ENCODE data around the gene PIEZO1.

DNA sequence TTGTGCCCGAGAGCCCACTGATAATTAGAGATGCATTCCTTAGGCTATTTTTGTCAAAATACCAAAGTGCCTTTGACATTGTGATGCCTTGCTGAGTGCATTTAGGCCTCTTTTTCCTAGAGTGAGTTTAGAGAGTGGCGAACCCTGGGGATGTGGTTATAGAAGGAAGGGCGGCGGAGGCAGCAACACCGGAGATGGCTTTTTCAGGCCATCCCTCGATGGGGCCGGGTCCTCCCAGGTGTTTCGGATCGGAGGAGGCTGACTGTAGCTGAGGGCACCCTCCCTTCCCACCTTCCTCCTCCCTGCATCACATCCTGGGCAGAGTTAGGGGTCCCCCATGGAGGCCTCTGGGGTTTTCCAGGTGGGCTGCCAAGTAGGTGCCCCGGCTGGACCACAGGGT lies 92.2 kb downstream of the PIEZO1 start:
- TF ChIP-seq, protein P1, sequence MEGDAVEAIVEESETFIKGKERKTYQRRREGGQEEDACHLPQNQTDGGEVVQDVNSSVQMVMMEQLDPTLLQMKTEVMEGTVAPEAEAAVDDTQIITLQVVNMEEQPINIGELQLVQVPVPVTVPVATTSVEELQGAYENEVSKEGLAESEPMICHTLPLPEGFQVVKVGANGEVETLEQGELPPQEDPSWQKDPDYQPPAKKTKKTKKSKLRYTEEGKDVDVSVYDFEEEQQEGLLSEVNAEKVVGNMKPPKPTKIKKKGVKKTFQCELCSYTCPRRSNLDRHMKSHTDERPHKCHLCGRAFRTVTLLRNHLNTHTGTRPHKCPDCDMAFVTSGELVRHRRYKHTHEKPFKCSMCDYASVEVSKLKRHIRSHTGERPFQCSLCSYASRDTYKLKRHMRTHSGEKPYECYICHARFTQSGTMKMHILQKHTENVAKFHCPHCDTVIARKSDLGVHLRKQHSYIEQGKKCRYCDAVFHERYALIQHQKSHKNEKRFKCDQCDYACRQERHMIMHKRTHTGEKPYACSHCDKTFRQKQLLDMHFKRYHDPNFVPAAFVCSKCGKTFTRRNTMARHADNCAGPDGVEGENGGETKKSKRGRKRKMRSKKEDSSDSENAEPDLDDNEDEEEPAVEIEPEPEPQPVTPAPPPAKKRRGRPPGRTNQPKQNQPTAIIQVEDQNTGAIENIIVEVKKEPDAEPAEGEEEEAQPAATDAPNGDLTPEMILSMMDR (conservative IDR thresholded peaks at IDR 0.05): no peak
- no peak for TF ChIP-seq ZFX (IDR thresholded peaks at IDR 0.05)

Measured in C4-2B (cell line).